Measurements from ENCODE around the gene OLA1. TPM values are rescaled to one million over a fixed set of nuclear protein-coding genes. Genes with fewer than 3 reads are reported as not detected.

OLA1 gene
- total and polyA plus RNA-seq, 9 of the 15 experiments (the other 6 are each of a cell fraction or from before 2014, with no cell fraction given) = 208 to 353 (median 225) TPM

DNA sequence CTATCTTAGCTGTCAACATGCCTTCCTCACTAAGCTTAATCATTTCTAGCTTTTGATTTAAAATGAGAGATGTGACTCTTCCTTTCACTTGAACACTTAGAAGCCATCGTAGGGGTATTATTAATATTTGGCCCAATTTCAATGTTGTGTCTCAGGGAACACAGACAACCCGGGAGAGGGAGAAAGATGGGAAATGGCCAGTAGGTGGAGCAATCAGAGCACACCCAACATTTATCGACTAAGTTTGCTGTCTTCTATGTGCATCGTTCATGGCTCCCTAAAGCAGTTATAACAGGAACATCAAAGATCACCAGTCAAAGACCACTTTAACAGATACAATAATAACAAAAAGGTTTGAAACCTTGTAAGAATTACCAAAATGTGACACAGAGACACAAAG is 110.2 kb downstream of the OLA1 start:
- Histone ChIP-seq H3K27me3 (ENCODE audit: control insufficient read depth in 2 of 2, insufficient read depth in 2 of 2, low read length in 2 of 2) (no peaks in the 10 kb centered on the region), H2AFZ (ENCODE audit: low read depth, low read length) (no peak overlapping the region), H3K4me1 (replicated peaks in 1 of 2; ENCODE audit: control insufficient read depth in 2 of 2, insufficient read depth in 2 of 2, low read length in 2 of 2) (no peaks in the 10 kb centered on the region), H3K79me2 (ENCODE audit: control insufficient read depth, insufficient read depth, low read length) (peaks cover 7% of the 10 kb centered on the region; the same call in 2 of the 3 replicates), H3K4me2 (ENCODE audit: insufficient read depth, low read length) (no peak overlapping the region), H3K36me3 (ENCODE audit: control insufficient read depth, insufficient read depth, low read length) (peaks cover 45% of the 10 kb centered on the region), H3K9ac (ENCODE audit: insufficient read depth in 1 of 2, low read depth in 2 of 2, low read length in 2 of 2) (no peak overlapping the region), H3K9me1 (ENCODE audit: control insufficient read depth, insufficient read depth, low read length) (no peaks in the 10 kb centered on the region), H3K4me3 (no peak overlapping the region), H3K9me3 (replicated peaks; ENCODE audit: control insufficient read depth, insufficient read depth, low read depth, low read length) (no peaks in the 10 kb centered on the region), H3K27ac (ENCODE audit: extremely low read depth, low read depth, low read length) (no peak overlapping the region), H4K20me1 (replicated peaks; ENCODE audit: control insufficient read depth, insufficient read depth, low read length) (no peaks in the 10 kb centered on the region)
- ChIA-PET CTCF (ENCODE audit: low intra/inter-chr PET ratio) (no interaction called here), POLR2A (no interaction called here)
- TF ChIP-seq ZNF253 (CRISPR knock-in tag; conservative IDR thresholded peaks at IDR 0.05) = no peak
- peak in 1 of 2 experiments; percentile 54; a peak in 2 of 4 replicates for TF ChIP-seq RAD21 (CRISPR knock-in tag; conservative IDR thresholded peaks at IDR 0.05 in 1 of 2, IDR thresholded peaks at IDR 0.05 in 1 of 2)
- no peak for TF ChIP-seq HDAC3 (IDR thresholded peaks at IDR 0.05; ENCODE audit: borderline replicate concordance, partially characterized antibody)
- TF ChIP-seq SMC3 (conservative IDR thresholded peaks at IDR 0.05; ENCODE audit: insufficient read depth, low read depth, low read length) = peak; percentile 20; the same call in 1 of the 2 replicates
- TF ChIP-seq, protein P1, sequence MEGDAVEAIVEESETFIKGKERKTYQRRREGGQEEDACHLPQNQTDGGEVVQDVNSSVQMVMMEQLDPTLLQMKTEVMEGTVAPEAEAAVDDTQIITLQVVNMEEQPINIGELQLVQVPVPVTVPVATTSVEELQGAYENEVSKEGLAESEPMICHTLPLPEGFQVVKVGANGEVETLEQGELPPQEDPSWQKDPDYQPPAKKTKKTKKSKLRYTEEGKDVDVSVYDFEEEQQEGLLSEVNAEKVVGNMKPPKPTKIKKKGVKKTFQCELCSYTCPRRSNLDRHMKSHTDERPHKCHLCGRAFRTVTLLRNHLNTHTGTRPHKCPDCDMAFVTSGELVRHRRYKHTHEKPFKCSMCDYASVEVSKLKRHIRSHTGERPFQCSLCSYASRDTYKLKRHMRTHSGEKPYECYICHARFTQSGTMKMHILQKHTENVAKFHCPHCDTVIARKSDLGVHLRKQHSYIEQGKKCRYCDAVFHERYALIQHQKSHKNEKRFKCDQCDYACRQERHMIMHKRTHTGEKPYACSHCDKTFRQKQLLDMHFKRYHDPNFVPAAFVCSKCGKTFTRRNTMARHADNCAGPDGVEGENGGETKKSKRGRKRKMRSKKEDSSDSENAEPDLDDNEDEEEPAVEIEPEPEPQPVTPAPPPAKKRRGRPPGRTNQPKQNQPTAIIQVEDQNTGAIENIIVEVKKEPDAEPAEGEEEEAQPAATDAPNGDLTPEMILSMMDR (IDR thresholded peaks at IDR 0.05 in 2 of 3, conservative IDR thresholded peaks at IDR 0.05 in 1 of 3; ENCODE audit: insufficient read depth in 2 of 3, low read depth in 1 of 3, low read length in 3 of 3) = peak; percentile 38 to 52 (median 42); a peak in 5 of 6 replicates
- no peak for TF ChIP-seq RUNX1 (IDR thresholded peaks at IDR 0.05; ENCODE audit: low read depth)
- no peak for TF ChIP-seq ZBTB1 (CRISPR knock-in tag; IDR thresholded peaks at IDR 0.05; ENCODE audit: borderline replicate concordance, low read depth)
- intact Hi-C loops (cut with micrococcal nuclease) (loop anchor here (5.0 kb wide), 1 partner anchor 204 kb away; no protein-coding TSS in a partner anchor), in situ Hi-C loops (cut with MboI) (no loop called here)
- ATAC-seq (peak; percentile 82), FAIRE-seq (peak; percentile 67), DNase-seq (ENCODE audit: extremely low read depth in 1 of 4, low spot score in 3 of 4) (peak in 3 of 4 experiments; percentile 24 to 41 (median 41))
- 61% methylated on average over 4 of the region's 4 CpGs for WGBS (ENCODE audit: insufficient coverage, low coverage, missing lambda C conversion rate)
- no TSS peak for BruUV-seq (replicated peaks)

Data from K562 (cell line).